ENCODE data around the gene FXYD7.
"Not testable (repeated sequence)": the region's sequence is repeated elsewhere in the genome, so short reads cannot be mapped to it uniquely, and the experiment has no call there.

Gene FXYD7

DNA sequence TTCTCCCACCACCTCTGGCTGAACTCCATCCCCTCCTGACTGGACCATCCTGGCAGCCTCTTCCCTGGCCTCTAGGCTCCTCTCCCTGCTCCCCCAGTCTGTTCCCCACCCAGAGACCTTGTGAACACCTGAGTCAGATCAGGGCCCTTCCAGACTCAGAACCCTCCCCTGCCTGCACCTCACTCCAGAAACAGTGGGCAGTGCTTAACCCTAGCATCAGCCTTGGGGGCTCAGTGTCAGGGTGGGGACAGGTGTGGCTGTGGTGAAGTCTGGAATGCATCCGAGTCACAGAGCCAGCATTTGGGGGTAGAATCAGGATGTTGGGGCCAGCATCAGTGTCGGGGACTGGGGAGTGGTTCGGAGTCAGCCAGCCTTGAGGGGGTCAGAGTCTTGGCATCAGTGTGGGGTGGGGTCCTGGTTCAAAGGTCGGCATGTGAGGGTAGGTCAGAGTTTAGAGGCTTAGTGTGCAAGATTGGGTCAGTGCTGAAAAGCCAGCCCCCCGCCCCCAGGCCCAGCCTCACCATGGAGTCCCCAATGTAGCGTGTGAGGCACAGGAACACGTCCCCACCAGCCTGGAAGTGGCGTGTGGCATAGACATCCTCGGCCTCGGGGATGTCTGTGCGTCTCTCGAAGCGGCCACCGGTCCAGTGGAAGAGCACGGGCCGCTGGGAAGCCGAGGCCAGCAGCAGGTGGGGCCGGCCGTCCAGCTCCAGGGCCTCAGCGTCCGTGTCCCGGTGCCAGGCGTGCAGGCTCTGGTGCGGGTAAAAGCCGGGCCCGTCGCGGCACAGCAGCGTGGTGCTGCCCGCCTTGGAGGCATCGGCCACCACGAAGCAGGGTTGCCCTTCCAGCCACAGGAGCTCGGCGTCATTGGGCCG lies 17.1 kb upstream of the FXYD7 start:
- DNase-seq = no peak

DNA sequence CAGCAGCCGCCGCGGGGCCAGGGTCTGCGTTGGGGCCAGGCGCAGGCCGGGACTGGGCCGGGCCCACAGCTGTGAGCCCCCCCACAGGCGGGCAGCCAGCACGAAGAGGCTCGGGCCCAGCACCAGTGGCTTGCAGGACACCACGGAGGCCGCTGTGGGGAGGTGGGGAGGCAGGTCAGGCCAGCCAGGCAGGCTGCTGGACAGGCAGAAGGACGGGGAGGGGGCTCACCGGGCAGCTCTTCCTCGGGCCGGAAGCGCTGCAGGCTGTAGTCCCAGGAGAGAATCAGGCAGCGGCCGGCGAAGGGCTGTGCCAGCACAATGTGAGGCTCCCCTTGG lies 16.5 kb upstream of the FXYD7 start:
- DNase-seq = peak in 39 of 51 donors; percentile 32 to 87 (median 64)

DNA sequence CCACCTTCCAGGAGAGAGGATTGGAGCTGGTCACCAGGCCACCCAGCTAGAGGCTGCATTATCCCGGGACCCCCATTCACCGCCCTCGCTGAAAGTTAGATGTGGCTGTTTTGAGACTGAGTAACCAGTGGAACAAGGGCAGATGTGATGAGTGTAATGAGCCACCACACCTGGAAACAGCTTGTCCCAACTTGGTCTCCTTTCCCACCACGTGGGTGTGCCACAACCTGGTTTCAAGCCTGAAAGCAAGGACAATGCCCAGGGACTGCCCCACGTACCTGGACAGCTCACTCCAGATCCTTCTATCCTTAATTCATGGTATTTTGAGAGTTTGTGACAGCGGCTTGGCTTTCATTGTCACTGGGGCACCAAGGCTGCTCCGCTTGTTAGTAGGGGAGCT lies 15.2 kb upstream of the FXYD7 start:
- DNase-seq = no peak

DNA sequence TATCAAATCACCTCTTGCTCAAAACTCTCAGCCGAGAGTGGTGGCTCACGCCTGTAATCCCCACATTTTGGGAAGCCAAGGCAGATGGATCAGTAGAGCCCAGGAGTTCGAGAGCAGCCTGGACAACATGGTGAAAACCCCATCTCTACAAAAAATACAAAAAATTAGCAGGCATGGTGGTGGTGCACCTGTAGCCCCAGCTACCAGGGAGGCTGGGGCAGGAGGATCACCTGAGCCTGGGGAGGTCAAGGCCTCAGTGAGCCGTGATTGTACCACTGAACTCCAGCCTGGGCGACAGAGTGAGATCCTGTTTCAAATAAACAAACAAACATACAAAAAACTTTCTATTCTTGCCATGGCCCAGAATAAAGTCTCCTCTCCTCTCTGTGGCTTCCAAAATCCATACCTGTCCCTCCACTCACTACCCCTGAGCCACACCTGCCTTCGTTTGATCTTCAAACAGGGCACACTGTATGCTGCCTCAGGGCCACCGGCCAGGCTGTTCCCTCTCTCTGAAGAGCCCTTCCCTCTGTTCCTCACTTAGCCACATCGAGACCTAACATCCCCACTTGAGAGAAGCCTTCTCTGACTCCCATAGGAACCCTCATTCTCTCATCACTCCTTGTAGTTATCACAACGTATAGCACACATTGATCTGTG lies 14.5 kb upstream of the FXYD7 start:
- no peak for DNase-seq

DNA sequence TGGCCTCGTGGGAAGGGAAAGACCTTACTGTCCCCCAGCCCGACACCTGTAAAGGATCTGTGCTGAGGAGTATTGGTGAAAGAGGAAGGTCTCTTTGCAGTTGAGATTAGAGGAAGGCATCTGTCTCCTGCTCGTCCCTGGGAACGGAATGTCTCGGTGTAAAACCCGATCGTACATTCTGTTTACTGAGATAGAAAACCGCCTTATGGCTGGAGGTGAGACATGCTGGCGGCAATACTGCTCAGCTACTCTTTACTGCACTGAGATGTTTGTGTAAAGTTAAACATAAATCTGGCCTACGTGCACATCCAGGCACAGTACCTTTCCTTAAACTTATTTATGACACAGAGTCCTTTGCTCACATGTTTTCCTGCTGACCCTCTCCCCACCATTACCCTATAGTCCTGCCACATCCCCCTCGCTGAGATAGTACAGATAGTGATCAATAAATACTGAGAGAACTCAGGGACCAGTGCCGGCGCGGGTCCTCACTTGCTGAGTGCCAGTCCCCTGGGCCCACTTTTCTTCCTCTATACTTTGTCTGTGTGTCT lies 13.3 kb upstream of the FXYD7 start:
- not testable (repeated sequence) for DNase-seq

DNA sequence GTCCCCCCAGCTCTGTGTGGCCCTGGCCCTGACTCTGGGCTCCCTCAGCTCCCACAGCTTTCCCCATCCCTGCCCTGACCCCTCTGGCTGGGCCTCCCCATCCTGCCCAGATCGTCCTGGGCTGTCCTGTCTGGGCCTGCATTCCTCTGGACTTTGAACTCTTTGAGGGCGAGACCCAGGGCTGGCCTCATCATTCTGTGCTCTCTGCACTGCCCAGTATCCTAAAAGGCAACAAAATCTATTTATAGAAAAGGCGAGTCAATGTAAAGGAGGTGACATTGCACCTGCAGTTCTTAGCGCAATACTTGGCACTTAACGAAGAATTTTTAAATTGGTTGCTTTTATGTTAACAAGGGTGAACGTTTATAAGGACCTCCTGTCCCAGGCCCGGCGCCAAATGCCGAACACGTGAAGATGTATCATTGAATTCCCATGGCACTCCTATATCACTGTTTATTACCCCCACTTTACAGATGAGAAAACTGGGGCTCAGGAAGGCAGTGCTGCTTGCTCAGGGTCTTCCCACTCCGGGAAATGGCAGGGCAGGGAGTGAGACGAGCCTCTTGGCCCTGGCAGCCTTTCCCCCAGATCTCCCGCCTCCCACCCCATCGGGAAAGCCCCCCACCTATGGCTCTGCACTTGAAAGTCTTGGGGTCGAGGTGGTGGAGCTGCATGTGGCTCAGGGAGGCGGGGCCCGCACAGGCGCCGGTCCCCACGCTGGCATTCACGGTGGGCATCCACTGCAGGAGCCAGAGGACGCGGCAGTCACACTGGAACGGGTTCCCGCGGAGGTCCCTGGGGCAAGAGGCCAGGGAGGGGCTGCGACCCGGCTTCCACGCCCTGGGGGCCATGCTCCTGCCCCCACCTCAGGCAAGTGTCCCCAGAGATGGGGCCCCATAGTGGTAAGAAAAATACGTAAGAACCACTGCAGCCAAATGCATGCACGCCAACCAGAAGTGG lies 12.0 kb upstream of the FXYD7 start:
- DNase-seq = no peak

DNA sequence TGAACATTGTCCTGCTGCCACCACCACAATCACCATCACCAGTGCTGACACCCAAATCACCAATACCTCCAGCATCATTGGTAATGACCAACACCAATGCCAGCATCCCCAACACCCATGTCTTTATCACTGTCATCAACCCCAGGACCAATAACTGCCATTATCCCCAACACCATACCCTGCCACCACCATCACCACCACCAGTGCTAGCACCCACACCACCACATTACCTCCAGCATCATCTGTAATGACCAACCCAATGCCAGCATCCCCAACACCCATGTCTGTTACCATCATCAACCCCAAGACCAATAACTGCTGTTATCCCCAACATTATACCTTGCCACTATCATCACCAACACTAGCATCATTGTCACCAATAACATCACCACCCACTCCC lies 10.8 kb upstream of the FXYD7 start:
- DNase-seq = no peak

DNA sequence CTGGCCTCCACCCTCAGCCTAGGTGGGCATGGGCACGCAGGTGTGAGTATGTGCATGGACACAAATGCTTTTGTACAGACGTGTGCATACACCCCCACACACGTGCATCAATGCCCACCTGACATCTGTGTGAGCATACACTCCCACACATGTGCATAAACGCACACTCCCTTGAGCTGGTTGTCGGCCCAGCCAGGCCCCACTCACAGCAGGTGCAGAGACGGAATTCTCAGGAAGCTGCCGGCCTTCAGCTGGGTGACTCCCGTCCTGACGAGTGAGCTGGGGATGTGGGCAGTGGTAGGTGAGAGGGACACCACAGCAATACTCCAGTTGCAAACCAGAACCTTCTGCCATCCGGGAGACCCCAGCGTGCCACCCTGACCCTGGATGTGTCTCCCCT lies 9.2 kb upstream of the FXYD7 start:
- DNase-seq = no peak

DNA sequence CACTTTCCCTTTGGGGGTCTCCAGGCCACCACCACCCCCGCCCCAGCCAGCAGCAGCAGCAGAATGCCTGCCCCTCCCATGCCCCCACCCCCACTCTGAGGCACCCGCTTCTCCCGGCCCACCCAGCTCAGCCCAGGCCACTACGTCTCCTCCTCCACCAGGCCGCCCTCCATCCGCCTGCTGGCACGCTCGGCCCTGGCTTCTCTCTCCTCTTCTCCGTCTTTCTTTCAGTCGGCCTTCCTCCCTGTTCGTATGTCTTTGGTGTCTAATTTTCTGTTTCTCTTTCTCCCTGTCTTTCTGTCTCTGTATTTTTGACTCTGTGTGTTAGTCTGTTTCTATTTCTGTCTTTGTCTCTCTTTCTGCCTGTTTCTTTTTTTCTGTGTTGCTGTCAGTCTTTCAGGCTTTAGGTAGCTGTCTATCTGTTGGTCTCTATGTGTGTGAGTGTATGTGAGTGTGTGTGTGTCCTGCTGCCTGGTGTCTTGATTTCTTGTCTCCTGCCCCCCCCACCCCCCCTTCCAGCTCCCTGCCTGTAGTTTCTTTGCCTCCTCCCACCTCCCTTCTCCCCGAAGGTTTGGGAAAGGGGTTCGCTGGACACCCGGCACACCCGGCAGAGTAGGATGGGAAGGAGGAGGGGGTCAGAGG lies 8.3 kb upstream of the FXYD7 start, which contains the start of gene LGI4:
LGI4 (minus strand) TSS at position 459 of the 642 bp plus-strand sequence; CDS start at position 80, 379 bp downstream.
- DNase-seq = peak in 3 of 51 donors; percentile 24 to 74 (median 29)

DNA sequence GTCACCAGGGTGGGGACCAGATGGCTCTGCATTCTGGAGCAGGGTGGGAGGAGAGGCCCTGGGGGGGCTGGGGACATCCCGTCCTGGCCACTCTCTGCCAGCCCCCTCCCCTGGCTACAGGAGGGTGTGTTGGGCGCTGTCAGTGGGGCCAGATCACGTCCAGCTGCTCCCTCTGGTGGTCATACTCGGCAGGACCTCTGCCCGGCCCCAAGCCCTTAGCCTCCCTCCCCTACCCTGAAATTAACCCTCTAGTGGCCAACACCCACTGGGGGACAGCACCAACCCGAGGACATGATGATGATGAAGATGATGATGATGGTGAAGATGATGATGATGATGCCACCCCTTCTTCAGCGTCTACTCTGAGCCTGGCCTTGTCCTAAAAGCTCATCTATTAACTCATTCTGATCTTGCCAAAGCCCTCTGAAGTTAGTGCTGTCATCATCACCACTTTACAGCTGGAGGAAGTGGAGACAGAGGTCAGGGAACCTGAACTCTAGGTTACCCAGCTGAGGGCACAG lies 7.6 kb upstream of the FXYD7 start:
- DNase-seq = peak in 48 of 51 donors; percentile 27 to 86 (median 72)

DNA sequence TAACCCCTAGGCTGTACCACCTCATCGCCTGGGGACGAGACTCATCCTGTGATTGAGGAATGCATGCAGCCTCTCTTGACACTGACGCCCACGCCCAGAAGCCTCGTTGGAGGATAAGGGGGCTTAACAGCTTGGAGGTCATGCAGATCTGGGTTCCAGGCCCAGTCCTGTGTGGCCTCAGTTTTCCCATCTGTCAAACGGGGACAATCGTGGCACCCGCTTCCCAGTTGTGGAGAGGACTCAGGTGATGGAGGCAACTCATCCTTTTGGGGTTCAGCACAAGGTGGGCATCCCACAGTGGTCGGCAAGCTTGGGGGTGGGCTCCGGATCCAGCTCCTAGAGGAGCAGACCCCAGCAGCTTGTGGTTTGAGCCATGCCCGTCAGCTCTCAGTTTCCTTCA lies 6.8 kb upstream of the FXYD7 start:
- DNase-seq = no peak

DNA sequence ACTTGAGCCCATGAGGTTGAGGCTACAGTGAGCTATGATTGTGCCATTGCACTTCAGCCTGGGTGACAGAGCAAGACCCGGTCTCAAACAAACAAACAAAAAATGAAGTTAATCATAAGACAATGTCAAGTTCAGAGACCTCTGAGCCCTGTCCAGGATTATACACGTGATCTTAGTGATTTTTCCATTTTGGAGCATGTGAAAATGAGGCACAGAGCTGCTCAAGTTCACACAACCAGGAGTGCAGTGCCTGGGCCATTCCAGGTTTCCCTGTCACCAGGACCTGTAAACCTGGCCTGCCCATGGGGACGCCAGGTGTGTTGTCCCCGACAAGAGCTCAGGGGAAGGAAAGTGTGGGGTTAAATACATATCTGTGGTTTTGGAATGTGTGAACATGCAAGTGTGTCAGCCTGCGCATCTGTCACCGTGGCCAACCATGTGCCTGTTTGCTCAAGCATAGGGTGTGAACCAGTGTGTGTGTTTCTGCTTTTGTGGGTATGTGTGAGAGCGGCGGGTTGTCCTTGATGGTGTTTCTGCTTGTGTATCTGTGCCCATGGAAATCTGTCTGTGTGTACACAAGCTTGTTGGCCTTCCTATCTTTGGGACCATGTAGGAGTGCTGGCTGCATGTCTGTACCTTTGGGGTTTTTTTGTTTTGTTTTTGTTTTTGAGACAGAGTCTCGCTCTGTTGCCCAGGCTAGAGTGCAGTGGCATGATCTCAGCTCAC lies 5.9 kb upstream of the FXYD7 start:
- DNase-seq = no peak

DNA sequence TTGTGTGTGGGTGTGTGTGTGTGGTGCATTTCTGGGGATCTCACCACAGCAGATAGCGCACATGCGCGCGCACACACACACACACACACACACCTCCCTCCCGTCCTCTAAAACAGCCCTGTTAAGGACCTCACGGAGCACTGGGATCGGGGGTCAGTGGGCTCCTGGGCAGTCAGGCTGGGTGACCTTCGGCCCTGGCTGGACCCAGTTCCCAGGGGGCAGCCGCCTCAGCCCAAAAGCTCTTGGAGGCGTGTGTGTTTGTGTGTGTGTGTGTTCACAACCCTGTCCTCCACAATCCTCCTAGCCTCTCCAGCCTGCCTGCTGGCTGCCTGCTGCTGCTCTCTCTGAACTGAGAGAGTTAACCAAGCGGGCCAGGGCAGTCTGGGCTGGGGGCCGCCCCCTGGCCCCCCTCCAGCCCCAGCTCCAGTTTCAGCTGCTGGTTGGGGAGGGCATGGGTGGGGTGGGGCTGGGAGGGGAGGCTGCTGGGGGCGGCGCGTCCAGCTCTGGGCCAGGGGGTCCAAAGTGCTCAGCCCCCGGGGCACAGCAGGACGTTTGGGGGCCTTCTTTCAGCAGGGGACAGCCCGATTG lies 4.7 kb upstream of the FXYD7 start, which contains the start of gene FXYD1:
FXYD1 (plus strand) TSS at position 520 of the 588 bp plus-strand sequence. CDS start 1,256 bp downstream, outside the sequence.
- DNase-seq = peak in 14 of 51 donors; percentile 19 to 69 (median 44)

DNA sequence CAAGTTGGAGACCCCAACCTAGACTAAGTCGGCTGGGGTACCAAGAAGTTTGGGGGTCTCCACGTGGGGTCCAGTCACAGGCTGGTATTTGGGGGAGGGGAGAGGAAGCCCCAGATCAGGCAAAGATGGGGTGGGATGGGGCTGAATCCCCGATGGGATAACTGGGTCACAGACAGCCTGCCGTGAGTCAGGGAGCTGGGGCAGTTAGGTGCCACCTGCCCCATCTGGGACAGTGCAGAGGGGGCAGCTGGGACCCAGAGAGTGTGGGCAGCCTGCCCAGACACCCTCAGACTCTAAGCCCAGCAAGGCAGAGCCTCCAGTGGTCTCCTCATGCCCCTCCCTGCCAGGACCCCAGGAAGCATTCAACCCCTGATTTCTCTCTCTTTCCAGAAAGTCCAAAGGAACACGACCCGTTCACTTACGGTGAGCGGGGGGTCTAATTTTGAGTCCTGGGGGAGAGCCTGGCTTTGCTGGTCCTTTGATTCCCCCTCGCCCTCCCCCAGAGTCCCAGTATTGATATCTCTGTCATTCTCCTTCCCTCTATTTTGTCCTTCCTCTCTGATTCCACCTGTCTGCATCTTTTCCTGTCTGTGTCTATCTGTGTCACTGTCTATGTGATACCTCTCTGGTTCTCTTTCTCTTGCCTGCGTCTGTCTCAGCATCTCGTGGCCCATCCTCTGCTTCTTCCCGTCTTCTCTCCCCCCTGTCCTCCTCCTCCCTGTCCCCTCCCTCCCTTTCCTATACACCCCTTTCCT lies 2.7 kb upstream of the FXYD7 start:
- no peak for DNase-seq

DNA sequence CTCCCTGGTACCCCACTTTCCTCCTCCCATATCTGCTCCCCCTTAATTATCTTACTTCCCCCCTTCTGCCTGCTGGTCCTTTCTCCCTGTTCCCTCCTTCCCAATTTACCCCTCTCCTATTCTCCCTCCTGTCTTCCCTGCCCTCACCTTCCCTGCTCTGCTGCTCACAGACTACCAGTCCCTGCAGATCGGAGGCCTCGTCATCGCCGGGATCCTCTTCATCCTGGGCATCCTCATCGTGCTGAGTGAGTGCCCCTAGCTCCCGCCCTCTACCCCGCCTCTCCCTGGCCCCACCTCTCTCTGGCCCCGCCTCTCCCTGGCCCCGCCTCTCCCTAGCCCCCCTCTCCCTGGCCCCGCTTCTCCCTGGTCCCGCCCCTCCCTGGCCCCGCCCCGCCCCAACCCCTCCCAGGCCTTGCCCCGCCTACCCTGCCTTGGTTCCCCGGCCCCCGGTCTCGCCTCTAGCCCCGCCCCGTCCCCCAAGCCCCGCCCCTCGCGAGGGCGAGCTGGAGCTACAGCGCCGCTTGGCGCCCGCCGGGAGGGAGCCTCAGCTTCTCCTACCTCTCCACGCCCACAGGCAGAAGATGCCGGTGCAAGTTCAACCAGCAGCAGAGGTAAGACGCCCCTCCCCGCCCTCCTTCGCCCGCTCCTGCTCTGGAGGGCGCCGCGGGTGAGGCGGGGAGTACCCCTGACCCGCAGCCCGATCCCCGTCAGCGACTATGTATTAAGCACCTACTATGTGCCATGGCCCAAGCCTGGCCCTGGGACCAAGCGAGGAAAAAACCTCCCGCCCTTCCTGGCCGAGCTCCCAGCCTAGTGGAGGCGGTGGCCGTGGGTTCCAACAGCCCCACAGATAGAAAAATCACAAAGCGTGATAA lies 1.9 kb upstream of the FXYD7 start:
- peak in 50 of 51 donors; percentile 38 to 97 (median 87) for DNase-seq

DNA sequence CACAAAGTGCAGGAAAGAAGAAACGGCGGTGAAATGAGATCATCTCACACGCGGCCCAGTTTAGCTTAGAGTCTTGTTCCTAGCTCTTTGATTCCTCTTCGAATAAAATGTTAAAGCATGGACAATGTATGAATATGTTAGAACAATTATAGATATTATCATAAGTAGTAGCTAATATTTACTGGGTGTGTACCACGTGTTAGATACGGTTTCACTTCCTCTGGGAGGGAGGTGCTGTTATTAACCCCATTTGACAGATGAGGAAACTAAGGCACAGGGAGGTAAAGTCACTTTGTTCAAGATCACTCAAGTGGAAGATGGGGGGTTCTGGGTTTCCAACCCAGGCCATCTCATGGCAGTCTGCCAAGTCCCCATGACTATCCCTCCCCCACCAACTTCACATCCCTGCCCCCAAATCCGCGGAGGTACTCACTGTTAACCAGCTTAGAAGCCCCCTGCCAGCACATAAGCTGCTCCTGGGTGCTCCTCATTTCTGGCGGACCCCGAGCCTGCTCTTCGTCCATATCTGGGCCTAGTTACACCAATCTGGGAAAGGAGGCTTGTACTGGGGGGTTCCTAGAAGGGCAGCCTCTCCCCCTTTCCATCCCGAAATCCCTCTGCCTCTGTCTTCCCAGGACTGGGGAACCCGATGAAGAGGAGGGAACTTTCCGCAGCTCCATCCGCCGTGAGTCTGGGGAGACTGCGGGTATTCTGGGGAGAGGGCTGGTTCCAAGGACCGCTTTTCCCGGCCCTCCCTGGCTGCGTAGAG lies 1.0 kb upstream of the FXYD7 start:
- DNase-seq = peak in 2 of 51 donors; percentile 13 to 48

Data from hypothalamus (tissue), 51 donors.